Stimulated activated CD4-positive, alpha-beta T cell treated with anti-CD3 and anti-CD28 coated beads, Interleukin-12 subunit alpha, Interleukin-12 subunit beta, amount 100 ng/mL, for 4 hours (primary cell): Measurements from ENCODE around the gene SATB1.
"Not testable (repeated sequence)": the region's sequence is repeated elsewhere in the genome, so short reads cannot be mapped to it uniquely, and the experiment has no call there.

Experiments
- DNase-seq: peaks from one replicate; pipeline ENCODE4 v3.0.0-alpha.2; 2020

The SATB1 gene

DNA sequence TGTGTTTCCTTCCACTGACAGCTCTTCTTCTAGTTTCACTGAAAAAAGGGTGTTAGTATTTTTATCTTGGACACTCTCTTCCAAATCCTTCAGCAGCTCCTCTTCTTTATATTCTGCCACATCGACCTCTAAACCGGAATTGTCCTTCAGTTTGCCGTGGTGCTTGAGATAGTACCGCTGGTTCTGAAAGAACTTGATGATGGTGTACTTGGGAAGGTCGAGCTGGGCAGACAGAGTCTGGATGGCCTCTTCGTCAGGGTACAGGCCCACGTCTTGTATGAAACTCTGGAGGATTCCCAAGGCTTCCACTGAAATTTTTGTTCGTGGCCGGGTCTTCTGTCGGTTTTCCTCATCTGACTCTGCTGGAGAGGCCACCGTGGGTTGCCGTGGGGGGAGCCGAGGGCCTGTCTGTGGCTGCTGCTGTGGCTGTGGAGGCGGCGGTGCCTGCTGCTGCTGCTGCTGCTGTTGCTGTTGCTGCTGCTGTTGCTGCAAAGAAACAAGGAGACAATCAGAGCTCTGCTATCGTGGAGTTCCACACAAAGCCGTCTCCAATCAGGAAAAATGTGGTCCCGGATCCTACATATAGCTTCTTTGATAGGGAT is 75.8 kb downstream of the SATB1 start:
- DNase-seq: no peak

- DNase-seq: no peak
Observed at GRCh38 chr3:18346097-18346496, 79.0 kb downstream of the SATB1 start.

DNA sequence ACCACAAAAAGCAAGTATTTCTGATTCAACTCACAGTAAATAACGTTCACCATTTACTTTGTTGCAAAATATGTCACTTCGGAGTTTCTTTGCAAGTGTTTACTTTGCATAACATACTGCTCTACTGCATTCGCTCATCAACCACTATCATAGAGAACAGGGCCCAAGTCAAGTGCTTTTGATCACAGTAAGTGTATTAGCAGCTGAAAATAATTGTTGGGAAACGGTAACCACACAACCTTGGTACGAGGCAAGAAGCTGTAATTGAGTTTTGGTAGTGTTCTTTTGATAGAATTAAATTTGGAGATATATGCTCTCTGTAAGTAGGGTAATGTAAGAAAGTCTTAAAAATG is 80.1 kb downstream of the SATB1 start:
- DNase-seq: no peak

DNA sequence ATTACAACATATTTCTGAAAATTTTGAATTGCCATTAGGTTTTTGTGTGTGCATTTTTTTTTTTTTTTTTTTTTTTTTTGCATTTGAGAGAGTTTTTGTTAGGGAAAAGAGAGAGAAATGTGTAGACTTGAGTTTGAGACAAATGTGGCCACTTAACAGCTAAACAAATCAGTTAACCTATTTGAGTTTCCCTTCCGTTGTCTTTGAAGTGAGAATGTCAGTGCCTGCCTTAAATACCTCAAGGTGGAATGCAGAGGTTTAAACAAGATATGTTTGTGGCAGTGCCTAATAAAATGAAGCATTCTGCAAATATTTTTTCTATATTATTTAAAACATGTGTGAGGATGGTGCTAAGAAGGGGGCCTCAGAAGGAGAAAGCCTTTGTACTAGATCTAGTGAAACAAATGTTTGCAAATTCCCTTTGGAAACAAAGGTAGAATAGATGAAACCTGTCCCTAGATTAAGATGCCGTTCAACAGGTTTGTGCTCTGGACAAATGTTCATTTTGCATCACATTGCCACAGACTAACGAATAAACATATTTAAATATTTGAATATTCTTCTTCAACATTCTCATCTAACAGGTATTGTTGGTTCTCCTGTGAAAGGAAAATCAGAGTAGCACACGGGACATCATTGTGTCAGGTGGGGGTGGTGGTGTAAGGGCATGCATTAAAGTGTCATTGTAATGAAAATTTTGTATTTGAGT is 80.7 kb downstream of the SATB1 start:
- DNase-seq: no peak

DNA sequence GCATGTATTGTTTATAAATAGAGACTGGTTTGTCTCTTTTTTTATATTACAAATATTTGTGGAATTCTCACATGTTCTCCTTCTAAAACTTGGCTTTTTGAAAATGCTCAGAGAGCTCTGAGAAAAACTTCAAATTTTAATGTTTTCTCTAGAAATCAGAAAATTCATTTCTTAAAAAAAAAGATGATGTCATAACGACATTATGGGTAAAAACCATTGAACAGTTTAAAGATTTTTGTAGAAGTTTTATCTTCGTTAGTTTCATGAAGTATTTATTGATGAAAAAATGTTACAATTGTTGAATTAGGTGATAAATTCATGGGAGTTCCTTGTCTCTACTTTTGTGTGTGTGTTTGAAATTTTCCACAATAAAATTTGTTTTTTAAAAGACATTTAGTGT is 81.3 kb downstream of the SATB1 start:
- no peak for DNase-seq

GRCh38 chr3:18338827-18339514 is 86.2 kb downstream of the SATB1 start:
- DNase-seq: no peak

- no peak for DNase-seq
Observed at GRCh38 chr3:18337231-18337630, 87.9 kb downstream of the SATB1 start.

DNA sequence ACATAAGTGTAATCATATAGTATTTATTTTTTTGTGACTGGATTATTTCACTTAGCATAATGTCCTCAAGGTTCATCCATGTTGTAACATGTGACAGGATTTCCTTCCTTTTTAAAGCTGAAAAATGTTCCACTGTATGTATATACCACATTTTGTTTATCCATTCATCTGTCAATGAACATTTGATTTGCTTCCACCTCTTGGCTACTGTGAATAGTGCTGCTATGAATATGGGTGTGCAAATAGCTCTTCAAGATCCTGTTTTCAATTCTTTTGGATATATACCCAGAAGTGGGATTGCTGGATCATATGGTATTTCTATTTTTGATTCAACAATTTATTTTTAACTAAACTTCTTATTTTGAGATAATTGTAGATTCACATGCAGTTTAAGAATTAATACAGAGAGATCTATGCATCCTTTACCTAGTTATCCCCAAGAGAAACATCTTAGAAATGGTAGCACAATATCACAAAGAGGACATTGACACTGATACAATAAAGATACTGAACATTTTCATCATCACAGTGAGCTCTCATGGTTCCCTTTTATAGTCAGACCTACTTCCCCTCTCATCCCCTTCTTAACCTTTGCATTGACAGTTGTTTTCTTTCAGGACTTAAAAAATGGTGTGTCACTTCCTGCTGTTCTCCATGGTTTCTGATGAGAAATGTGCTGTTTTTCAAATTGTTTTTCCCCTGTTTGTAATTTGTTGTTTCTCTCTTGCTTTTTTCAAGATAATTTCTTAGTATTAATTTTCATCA is 90.1 kb downstream of the SATB1 start:
- no peak for DNase-seq

DNA sequence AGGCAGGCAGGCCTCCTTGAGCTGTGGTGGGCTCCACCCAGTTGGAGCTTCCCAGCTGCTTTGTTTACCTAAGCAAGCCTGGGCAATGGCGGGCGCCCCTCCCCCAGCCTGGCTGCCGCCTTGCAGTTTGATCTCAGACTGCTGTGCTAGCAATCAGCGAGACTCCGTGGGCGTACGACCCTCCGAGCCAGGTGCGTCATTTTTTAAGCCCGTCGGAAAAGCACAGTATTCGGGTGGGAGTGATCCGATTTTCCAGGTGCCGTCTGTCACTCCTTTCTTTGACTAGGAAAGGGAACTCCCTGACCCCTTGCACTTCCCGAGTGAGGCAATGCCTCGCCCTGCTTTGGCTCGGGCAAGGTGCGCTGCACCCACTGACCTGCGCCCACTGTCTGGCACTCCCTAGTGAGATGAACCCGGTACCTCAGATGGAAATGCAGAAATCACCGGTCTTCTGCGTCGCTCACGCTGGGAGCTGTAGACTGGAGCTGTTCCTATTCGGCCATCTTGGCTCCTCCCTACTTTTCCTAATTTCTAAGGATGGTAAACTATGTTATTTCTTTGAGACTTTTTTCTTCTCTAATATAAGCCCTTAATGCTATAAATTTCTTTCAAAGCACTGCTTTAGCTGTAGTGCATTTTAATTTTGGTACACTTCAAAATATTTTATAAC is 94.2 kb downstream of the SATB1 start:
- not testable (repeated sequence) for DNase-seq

- no peak for DNase-seq
Observed at GRCh38 chr3:18308096-18308650, 117.0 kb downstream of the SATB1 start.

DNA sequence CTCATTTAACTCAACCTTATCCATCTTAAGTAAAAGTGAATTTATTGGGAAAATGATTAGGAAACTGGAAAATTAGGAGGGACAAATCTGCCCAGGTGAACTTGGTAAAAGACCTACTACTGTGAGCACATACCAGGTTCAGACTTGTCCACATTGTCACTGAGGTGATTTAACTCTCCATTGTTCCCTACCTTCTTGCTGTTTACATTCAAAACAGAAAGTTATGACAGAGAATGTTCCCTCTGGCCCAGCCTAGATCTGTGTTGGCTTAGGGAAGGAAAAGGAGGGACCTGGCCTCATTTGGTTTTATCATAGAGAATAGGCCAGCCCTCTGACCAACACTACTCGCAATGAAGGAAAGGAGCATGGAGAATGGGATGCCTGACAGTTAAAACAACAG is 117.6 kb downstream of the SATB1 start:
- DNase-seq: no peak

DNA sequence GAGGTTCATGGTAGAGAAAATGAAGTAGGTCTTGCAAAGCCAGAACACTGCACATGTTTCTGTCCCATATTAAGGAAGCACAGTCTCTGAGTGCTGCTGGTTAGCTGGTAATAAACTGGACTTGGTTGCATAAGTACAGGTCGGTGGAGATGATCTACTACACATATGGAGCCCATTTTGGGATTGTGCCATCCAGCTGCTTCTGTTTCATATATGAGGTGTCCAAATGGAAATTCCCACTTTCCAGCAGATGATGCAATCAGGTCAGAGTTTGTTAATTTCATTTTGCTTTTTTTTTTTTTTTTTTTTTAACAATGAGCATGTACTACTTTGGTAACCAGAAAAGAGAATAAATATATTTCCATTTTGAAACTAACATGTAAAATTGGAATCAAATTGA is 122.6 kb downstream of the SATB1 start:
- DNase-seq: no peak

- DNase-seq: no peak
Observed at GRCh38 chr3:18301781-18302180, 123.4 kb downstream of the SATB1 start.

- DNase-seq: no peak
Observed at GRCh38 chr3:18300916-18301315, 124.2 kb downstream of the SATB1 start.

DNA sequence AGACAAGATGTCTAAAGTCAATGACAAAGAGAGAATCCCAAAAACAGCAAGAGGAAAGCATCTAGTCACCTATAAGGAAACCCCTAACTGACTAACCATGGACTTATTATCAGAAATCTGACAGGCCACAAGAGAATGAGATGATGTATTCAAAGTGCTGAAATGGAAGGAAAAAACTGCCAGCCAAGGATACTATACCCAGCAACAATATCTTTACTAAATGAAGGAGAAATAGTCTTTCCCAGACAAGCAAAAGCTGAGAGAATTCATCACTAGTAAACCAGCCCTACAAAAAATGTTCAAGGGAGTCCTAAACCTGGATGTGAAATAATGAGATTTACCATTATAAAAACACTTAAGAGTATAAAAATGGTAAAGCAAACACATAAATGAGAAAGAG is 128.0 kb downstream of the SATB1 start:
- DNase-seq: no peak
